Neural crest cell (in vitro differentiated cells): ENCODE results near the gene SETD6. TPM values are rescaled to one million over a fixed set of nuclear protein-coding genes. Genes with fewer than 3 reads are reported as not detected.

Experiments
- DNase-seq: peaks from one replicate; pipeline ENCODE4 v3.0.0; 2021; ENCODE audit warnings: low read depth, mixed read lengths, low spot score
- H3K27ac Mint-ChIP-seq: one replicate; pipeline ENCODE4 v1.8.0; 2021; ENCODE audit warnings: mild to moderate bottlenecking, mixed read lengths; ENCODE audit not compliant: unreplicated experiment
- H3K27me3 Mint-ChIP-seq: 2 replicates; pipeline ENCODE4 v1.8.0; 2021; ENCODE audit warnings: low read depth, mild to moderate bottlenecking, mixed read lengths
- H3K36me3 Mint-ChIP-seq: 2 replicates; pipeline ENCODE4 v1.8.0; 2021; ENCODE audit warnings: low read depth, mild to moderate bottlenecking, mixed read lengths
- H3K4me1 Mint-ChIP-seq: 2 replicates; pipeline ENCODE4 v1.8.0; 2021; ENCODE audit warnings: mixed read lengths
- H3K4me3 Mint-ChIP-seq: one replicate; pipeline ENCODE4 v1.8.0; 2021; ENCODE audit warnings: mild to moderate bottlenecking, mixed read lengths
- H3K9me3 Mint-ChIP-seq: 2 replicates; pipeline ENCODE4 v1.8.0; 2021; ENCODE audit warnings: mixed read lengths
- total RNA-seq: library from RNA; stranded (reverse); gene quantifications from 2 replicates; pipeline ENCODE4 v1.2.1, GENCODE V29; 2021
- TF ChIP-seq, protein P1 (sequence below): fragments of 200-600 bp; sonication (generic); conservative IDR thresholded peaks from 2 replicates; pipeline ENCODE4 v1.5.0; 2021; ENCODE audit warnings: antibody characterized with exemption, mild to moderate bottlenecking

SETD6 gene
- total RNA-seq, 1 donor from 2014 or later = 35.6 TPM

DNA sequence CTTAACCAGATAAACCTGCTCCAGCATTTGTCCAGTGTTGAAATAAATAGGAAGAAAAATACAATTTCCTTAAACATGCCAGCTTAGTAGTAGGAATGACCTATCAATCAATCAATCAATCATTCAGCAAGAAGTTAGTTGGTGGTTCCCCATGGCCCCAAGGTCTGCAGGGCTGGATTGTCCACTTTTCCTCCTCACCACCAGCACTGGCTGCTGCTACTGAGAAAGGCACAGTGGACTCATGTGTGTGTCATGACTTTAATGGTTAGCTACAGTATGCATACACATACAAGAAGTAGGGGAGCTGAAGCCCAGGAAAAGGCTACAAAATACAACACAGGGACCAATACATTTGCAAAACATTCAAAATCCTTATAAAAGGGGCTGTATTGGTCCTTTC lies 4.4 kb downstream of the SETD6 start:
- Mint-ChIP-seq H3K27ac (no peak overlapping the region), H3K9me3 (no peaks in the 10 kb centered on the region), H3K4me1 (peaks cover 15% of the 10 kb centered on the region), H3K36me3 (peaks cover 21% of the 10 kb centered on the region), H3K4me3 (peak overlapping the region; percentile 55), H3K27me3 (peaks cover 9% of the 10 kb centered on the region)
- no peak for DNase-seq
- TF ChIP-seq, protein P1, sequence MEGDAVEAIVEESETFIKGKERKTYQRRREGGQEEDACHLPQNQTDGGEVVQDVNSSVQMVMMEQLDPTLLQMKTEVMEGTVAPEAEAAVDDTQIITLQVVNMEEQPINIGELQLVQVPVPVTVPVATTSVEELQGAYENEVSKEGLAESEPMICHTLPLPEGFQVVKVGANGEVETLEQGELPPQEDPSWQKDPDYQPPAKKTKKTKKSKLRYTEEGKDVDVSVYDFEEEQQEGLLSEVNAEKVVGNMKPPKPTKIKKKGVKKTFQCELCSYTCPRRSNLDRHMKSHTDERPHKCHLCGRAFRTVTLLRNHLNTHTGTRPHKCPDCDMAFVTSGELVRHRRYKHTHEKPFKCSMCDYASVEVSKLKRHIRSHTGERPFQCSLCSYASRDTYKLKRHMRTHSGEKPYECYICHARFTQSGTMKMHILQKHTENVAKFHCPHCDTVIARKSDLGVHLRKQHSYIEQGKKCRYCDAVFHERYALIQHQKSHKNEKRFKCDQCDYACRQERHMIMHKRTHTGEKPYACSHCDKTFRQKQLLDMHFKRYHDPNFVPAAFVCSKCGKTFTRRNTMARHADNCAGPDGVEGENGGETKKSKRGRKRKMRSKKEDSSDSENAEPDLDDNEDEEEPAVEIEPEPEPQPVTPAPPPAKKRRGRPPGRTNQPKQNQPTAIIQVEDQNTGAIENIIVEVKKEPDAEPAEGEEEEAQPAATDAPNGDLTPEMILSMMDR = no peak

DNA sequence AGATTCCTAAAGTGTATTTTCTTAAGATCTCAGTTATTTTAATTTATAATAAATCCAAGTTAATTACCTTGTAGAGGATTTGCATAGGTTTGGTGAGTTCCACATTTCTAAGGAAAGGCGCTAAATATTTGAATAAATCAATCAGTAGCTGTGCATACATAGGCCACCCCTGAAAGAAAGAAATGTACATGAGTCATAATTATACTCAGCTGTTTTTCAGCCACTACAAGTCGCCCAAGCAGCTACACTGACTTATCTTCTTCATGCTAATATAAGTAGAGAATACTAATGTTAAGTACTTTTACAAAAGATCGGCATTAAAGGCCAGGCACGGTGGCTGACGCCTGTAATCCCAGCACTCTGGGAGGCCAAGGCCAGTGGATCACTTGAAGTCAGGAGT lies 14.9 kb downstream of the SETD6 start:
- peaks cover 33% of the 10 kb centered on the region for H3K36me3 Mint-ChIP-seq
- H3K4me3 Mint-ChIP-seq = no peak overlapping the region
- TF ChIP-seq, protein P1 = no peak
- H3K27ac Mint-ChIP-seq = no peak overlapping the region
- no peaks in the 10 kb centered on the region for H3K9me3 Mint-ChIP-seq
- H3K4me1 Mint-ChIP-seq = no peaks in the 10 kb centered on the region
- H3K27me3 Mint-ChIP-seq = no peaks in the 10 kb centered on the region
- DNase-seq = no peak

DNA sequence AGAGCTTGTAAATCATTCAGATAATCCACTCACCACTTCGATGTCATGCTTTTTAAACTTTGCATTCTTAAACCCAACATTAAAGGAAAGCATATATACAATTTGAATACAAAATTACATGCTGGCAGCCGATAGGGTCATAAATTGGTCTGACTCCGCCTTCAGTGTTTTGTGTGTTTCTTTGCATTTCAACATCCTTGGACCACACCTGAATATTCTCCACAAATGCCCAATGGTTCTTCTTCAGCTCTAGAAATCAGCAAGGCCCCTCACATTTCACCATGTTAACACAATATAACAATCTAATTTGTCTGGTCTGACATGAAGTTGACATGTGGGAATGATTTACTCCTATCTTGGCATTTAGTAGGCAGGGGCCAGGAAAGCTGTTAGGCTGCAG lies 17.1 kb downstream of the SETD6 start:
- Mint-ChIP-seq H3K27me3 (no peaks in the 10 kb centered on the region), H3K27ac (no peak overlapping the region), H3K36me3 (peaks cover 32% of the 10 kb centered on the region), H3K4me3 (no peak overlapping the region), H3K9me3 (no peaks in the 10 kb centered on the region), H3K4me1 (no peaks in the 10 kb centered on the region)
- DNase-seq = no peak
- TF ChIP-seq, protein P1 = no peak

DNA sequence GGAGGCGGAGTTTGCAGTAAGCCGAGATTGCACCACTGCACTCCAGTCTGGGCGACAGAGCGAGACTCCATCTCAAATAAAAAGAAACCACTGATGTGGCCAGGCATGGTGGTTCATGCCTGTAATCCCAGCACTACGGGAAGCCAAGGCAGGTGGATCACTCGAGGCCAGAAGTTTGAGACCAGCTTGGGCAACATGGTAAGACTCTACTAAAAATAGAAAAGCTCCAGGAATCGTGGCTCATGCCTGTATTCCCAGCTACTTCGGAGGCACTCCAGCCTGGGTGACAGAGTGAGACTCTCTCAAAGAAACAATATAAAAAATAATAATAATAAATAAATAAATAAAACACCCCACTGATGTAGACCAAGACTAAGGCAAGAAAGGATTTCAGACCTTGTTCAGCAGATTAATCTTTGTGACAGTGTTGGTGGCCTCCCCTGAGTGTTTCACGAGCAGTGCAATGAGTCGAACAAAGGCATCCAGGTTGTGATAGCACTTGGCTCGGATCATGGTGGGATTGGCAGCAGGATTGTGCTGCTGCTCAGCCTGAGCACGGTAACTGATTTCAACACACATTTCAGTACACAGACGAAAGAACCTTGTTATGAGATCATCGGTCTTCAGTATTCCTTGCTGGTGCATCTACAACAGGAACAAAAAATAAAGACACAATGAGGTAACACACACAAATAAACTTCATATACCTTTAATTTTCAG lies 18.6 kb downstream of the SETD6 start:
- no peaks in the 10 kb centered on the region for H3K4me1 Mint-ChIP-seq
- no peak for DNase-seq
- peak overlapping the region; percentile 28 for H3K27ac Mint-ChIP-seq
- H3K4me3 Mint-ChIP-seq = no peak overlapping the region
- H3K9me3 Mint-ChIP-seq = no peaks in the 10 kb centered on the region
- H3K36me3 Mint-ChIP-seq = peaks cover 38% of the 10 kb centered on the region
- H3K27me3 Mint-ChIP-seq = no peaks in the 10 kb centered on the region
- TF ChIP-seq, protein P1 = no peak

DNA sequence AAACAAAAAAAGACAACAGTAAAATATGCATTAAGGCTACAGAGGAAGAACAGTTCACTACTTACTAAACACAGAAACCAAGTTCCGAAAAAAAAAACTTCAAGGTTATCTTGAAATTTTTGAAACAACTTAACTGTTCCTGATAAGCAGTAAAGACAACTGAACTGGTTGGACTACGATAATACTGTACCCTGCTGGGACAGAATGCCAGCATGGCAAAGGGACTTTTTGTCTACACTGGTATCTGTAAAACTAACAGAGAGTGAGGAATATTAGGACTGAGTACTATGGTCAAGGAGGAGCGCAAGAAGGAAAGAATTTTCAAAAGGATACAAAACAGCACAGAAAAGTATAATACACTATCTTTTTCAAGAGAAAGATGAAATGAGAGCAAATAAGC lies 19.8 kb downstream of the SETD6 start:
- Mint-ChIP-seq H3K27me3 (no peaks in the 10 kb centered on the region), H3K27ac (no peak overlapping the region), H3K36me3 (peaks cover 38% of the 10 kb centered on the region), H3K4me1 (no peaks in the 10 kb centered on the region), H3K4me3 (no peak overlapping the region), H3K9me3 (no peaks in the 10 kb centered on the region)
- TF ChIP-seq, protein P1 = no peak
- DNase-seq = no peak
